AG04449 (cell line): ENCODE measurements around the gene RYR1.
"Not testable (repeated sequence)": the region's sequence is repeated elsewhere in the genome, so short reads cannot be mapped to it uniquely, and the experiment has no call there.

Experiments
- CTCF ChIA-PET: fragments of 350-600 bp; formaldehyde crosslinking; extraction: SDS; loops from one replicate; lab custom pipeline; 2021; ENCODE audit warnings: antibody characterized with exemption; lab: Yijun Ruan, JAX
- POLR2A ChIA-PET: fragments of 400-600, 350-600 bp; formaldehyde crosslinking; extraction: SDS; loops from one replicate; lab custom pipeline; 2020; ENCODE audit warnings: antibody characterized with exemption, inconsistent platforms; lab: Yijun Ruan, JAX
- DNase-seq: peaks from one replicate; pipeline ENCODE4 v3.0.0-alpha.2; 2010; ENCODE audit warnings: low read depth, low spot score
- H3K4me3 ChIP-seq: 2 replicates; pipeline ENCODE4 v1.5.1; 2011; ENCODE audit warnings: low read depth, mild to moderate bottlenecking, control low read depth, low read length
- TF ChIP-seq, protein P1 (sequence below): IDR thresholded peaks from one replicate; pipeline ENCODE4 v1.5.1; 2011; ENCODE audit warnings: mild to moderate bottlenecking, moderate library complexity, low read length, control low read depth, inconsistent platforms; ENCODE audit not compliant: insufficient read depth; ENCODE audit errors: missing control alignments

RYR1 gene

DNA sequence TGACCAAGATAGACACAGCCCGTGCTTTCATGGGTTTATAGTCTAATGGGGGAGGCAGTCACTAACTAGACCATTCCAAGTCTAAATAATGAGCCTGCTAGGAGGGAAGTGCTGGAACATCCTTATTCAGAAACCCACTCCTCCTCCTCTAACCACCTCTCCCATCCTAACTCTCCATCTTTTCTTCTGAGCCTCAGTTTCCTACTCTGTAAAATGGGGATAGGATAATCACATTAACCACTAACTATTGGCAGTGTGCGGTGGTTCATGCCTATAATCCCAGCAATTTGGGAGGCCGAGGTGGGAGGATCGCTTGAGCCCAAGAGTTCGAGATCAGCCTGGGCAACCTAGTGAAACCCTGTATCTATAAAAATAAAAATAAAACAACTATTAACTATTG is 115.6 kb downstream of the RYR1 start:
- H3K4me3 ChIP-seq = no peak overlapping the region
- ChIA-PET CTCF (no interaction called here), POLR2A (no interaction called here)
- no peak for DNase-seq
- TF ChIP-seq, protein P1, sequence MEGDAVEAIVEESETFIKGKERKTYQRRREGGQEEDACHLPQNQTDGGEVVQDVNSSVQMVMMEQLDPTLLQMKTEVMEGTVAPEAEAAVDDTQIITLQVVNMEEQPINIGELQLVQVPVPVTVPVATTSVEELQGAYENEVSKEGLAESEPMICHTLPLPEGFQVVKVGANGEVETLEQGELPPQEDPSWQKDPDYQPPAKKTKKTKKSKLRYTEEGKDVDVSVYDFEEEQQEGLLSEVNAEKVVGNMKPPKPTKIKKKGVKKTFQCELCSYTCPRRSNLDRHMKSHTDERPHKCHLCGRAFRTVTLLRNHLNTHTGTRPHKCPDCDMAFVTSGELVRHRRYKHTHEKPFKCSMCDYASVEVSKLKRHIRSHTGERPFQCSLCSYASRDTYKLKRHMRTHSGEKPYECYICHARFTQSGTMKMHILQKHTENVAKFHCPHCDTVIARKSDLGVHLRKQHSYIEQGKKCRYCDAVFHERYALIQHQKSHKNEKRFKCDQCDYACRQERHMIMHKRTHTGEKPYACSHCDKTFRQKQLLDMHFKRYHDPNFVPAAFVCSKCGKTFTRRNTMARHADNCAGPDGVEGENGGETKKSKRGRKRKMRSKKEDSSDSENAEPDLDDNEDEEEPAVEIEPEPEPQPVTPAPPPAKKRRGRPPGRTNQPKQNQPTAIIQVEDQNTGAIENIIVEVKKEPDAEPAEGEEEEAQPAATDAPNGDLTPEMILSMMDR = no peak

DNA sequence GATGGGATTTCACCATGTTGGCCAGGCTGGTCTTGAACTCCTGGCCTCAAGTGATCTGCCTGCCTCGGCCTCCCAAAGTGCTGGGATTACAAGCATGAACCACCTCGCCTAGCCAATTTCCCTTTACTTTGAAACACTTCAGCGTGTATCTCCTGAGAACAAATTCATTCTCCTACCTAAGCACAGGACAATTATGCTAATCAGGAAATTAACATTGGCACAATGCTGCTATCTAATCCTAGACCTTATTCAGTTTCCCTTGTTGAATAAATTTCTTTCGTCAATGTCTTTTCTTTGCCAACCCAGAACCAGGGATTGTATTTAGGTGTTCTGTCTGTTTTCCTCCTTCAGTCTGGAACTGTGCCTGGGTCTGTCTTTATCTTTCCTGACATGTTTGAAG is 116.5 kb downstream of the RYR1 start:
- CTCF ChIA-PET = no interaction called here
- DNase-seq = no peak
- POLR2A ChIA-PET = no interaction called here
- TF ChIP-seq, protein P1 = no peak
- no peak overlapping the region for H3K4me3 ChIP-seq

DNA sequence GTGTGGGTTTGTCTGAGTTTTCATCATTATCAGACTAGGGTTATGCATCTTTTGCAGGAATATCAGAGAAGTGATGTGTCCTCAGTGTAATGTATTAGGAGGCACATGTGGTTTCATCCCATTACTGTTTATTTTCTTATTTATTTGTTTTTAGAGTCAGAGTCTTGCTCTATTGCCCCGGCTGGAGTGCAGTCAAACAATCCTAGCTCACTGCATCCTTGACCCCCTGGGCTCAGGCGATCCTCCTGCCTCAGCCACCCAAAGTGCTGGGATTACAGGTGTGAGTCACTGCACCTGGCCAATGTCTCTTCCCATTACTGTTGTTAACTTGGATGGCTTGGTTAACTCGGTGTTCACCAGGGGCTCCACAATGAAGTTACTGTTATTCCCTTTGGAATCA is 116.9 kb downstream of the RYR1 start:
- CTCF ChIA-PET = no interaction called here
- POLR2A ChIA-PET = no interaction called here
- H3K4me3 ChIP-seq = no peak overlapping the region
- DNase-seq = no peak
- TF ChIP-seq, protein P1 = no peak

DNA sequence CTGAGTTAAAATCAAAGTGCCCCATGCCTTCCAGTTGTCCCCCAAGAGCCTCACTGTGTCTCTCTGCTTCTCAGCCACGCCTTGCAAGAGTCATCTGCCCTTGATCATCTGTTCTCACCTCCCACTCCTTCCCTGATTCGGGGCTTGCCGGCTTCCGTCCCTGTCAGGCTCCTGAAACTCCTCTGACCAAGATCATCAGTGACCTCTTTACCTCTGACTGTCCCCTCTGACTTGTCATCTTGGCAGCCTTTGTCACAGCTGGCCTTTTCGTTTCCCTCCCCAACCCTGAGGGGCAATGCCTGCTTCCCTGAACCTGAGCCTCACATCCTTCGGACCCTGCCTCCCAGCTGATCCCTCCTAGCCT is 117.9 kb downstream of the RYR1 start:
- H3K4me3 ChIP-seq = no peak overlapping the region
- ChIA-PET CTCF (no interaction called here), POLR2A (interaction anchor here (0.6 kb wide), 1 partner anchor 362 kb away, joined by 3 read pairs; no protein-coding TSS in a partner anchor)
- no peak for DNase-seq
- TF ChIP-seq, protein P1 = no peak

DNA sequence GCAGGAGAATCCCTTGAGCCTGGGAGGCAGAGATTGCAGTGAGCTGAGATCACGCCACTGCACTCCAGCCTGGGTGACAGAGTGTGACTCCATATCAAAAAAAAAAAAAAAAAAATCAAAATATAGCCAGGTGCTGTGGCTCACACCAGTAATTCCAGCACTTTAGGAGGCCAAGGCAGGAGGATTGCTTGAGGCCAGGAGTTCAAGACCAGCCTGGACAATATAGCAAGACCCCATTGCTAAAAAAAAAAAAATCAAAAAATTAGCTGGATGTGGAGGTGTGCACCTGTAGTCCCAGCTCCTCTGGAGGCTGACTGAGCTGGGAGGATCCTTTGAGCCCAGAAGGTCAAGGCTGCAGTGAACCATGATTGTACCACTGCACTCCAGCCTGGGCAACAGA is 119.7 kb downstream of the RYR1 start:
- POLR2A ChIA-PET, H3K4me3 ChIP-seq, CTCF ChIA-PET, DNase-seq: not testable (repeated sequence)

DNA sequence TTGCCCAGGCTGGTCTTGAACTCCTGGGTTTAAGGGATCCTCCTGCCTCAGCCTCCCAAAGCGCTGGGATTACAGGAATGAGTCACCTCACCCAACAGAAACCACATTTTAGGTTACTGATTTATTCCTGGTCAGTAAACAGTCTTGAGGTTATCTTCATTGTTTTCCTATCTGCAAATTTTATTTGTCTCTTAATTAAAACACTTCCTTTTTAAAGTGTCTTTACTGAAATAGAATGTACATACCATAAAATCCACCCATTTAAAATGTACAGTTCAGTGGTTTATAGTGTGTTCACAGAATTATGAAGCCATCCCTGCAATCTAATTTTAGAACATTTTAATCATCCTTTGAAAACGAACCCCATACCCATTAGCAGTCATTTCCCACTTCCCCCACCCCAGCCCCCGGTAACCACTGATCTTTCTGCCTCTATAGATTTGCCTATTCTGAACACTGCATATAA is 121.2 kb downstream of the RYR1 start:
- POLR2A ChIA-PET = no interaction called here
- no peak for DNase-seq
- no peak overlapping the region for H3K4me3 ChIP-seq
- TF ChIP-seq, protein P1 = no peak
- CTCF ChIA-PET = no interaction called here

DNA sequence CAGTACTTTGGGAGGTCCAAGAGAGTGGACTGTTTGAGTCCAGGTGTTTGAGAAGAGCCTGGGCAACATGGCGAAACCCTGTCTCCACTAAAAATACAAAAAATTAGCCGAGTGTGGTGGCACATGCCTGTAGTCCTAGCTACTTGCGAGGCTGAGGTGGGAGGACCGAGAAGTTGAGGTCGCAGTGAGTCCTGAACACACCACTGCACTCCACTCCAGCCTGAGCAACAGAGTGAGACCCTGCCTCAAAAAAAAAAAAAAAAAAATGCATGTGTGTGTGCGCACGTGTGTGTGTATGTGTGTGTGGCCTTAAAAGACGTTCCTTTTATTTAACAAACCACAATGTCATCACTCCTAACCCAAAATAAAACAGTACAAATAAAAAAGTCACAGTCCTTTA is 121.7 kb downstream of the RYR1 start:
- POLR2A ChIA-PET = no interaction called here
- CTCF ChIA-PET = interaction anchor here (0.6 to 0.8 kb wide), 2 partner anchors 11 to 14 kb away, joined by 3 to 4 read pairs; no protein-coding TSS in a partner anchor
- TF ChIP-seq, protein P1 = no peak
- no peak overlapping the region for H3K4me3 ChIP-seq
- no peak for DNase-seq
